DOHH2 (cell line): Measurements from ENCODE around the gene HSPH1.

Source experiments
- EZH2phosphoT487 ChIP-seq: fragments of 200-600 bp; sonication (generic); IDR thresholded peaks from 2 replicates; pipeline ENCODE4 v1.6.1; 2017; ENCODE audit warnings: borderline replicate concordance, mild to moderate bottlenecking, antibody characterized with exemption, low read length, moderate library complexity, mixed read lengths
- TF ChIP-seq, protein P1 (sequence below): fragments of 200-600 bp; sonication (generic); IDR thresholded peaks from one replicate; pipeline ENCODE4 v1.5.1; 2014; ENCODE audit warnings: antibody characterized with exemption, mild to moderate bottlenecking, low read depth, low read length; ENCODE audit not compliant: poor library complexity, severe bottlenecking

DNA sequence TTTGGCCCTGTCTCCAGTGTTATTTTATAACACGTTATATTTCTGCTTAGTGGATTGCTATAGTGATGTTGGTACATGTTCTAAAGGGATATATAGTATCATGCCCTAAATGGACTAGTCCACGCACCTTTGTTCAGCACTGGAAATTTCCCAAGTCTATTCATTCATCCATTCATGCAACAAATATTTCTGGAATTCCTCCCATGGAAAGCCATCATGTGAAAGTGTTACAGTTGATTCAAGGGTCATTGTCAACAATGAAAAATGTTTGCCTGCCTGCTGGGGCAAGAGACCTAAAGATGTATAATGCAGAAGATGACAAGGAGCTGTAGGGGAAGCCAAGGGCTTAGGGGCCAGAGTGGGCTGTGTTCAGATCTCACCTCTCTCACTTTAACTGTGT lies 10.8 kb upstream of the HSPH1 start:
- TF ChIP-seq, protein P1, sequence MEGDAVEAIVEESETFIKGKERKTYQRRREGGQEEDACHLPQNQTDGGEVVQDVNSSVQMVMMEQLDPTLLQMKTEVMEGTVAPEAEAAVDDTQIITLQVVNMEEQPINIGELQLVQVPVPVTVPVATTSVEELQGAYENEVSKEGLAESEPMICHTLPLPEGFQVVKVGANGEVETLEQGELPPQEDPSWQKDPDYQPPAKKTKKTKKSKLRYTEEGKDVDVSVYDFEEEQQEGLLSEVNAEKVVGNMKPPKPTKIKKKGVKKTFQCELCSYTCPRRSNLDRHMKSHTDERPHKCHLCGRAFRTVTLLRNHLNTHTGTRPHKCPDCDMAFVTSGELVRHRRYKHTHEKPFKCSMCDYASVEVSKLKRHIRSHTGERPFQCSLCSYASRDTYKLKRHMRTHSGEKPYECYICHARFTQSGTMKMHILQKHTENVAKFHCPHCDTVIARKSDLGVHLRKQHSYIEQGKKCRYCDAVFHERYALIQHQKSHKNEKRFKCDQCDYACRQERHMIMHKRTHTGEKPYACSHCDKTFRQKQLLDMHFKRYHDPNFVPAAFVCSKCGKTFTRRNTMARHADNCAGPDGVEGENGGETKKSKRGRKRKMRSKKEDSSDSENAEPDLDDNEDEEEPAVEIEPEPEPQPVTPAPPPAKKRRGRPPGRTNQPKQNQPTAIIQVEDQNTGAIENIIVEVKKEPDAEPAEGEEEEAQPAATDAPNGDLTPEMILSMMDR, result no peak
- TF ChIP-seq EZH2phosphoT487, result no peak
